Common myeloid progenitor, CD34-positive (primary cell): Measurements from ENCODE around the gene PUS10.
A peak's percentile ranks its signal among the peaks of the same experiment; 100 is the strongest.

Experiments used
- CTCF ChIA-PET: fragments of 350-600 bp; sonication (Branson Sonifier 250); formaldehyde crosslinking; loops from one replicate; lab custom pipeline; 2021; ENCODE audit warnings: antibody characterized with exemption; lab: Charles Lee
- POLR2A ChIA-PET: fragments of 350-600 bp; sonication (Branson Sonifier 250); formaldehyde crosslinking; loops from one replicate; lab custom pipeline; 2021; ENCODE audit warnings: antibody characterized with exemption; lab: Charles Lee
- DNase-seq, 3 donors: peaks; one replicate each; pipeline versions ENCODE4 v3.0.0 to v3.0.0-alpha.2; 2013
- H3K27ac ChIP-seq, 2 experiments: 1 replicate in 1 of 2; 2 replicates in 1 of 2; pipeline ENCODE4 v1.7.0; 2013; ENCODE audit warnings: inconsistent platforms in 2 of 2, low read length in 2 of 2, mild to moderate bottlenecking in 2 of 2, low read depth in 1 of 2, moderate library complexity in 1 of 2; ENCODE audit not compliant: severe bottlenecking in 2 of 2, insufficient read depth in 1 of 2, poor library complexity in 1 of 2
- H3K27me3 ChIP-seq, 5 experiments: replicated peaks in 2 of 5; 1 replicate in 3 of 5; 2 replicates in 2 of 5; pipeline versions ENCODE4 v1.6.1 to v1.7.0; 2013; ENCODE audit warnings: low read length in 4 of 5, mild to moderate bottlenecking in 2 of 5, moderate library complexity in 2 of 5, inconsistent platforms in 1 of 5; ENCODE audit not compliant: insufficient read depth in 5 of 5, control insufficient read depth in 4 of 5
- H3K36me3 ChIP-seq, 4 experiments: 1 replicate in 2 of 4; 2 replicates in 2 of 4; pipeline versions ENCODE4 v1.6.1 to v1.7.0; 2013; ENCODE audit warnings: low read length in 3 of 4, control low read depth in 1 of 4, mild to moderate bottlenecking in 1 of 4; ENCODE audit not compliant: control insufficient read depth in 4 of 4, insufficient read depth in 4 of 4
- H3K4me1 ChIP-seq, 4 experiments: 1 replicate in 3 of 4; 2 replicates in 1 of 4; pipeline versions ENCODE4 v1.6.1 to v1.7.1; 2013; ENCODE audit warnings: low read length in 3 of 4, mild to moderate bottlenecking in 3 of 4, control low read depth in 1 of 4, inconsistent platforms in 1 of 4, moderate library complexity in 1 of 4; ENCODE audit not compliant: control insufficient read depth in 4 of 4, insufficient read depth in 4 of 4; ENCODE audit errors: control extremely low read depth in 1 of 4
- H3K4me3 ChIP-seq, 7 experiments: 1 replicate in 4 of 7; 2 replicates in 3 of 7; pipeline versions ENCODE4 v1.5.1 to v1.7.0; 2013; ENCODE audit warnings: mild to moderate bottlenecking in 7 of 7, low read length in 6 of 7, moderate library complexity in 6 of 7, inconsistent platforms in 2 of 7, low read depth in 2 of 7, control low read depth in 1 of 7; ENCODE audit not compliant: insufficient read depth in 4 of 7, control insufficient read depth in 1 of 7; ENCODE audit errors: extremely low read depth in 1 of 7
- H3K9me3 ChIP-seq, 5 experiments: 1 replicate in 4 of 5; 2 replicates in 1 of 5; pipeline versions ENCODE4 v1.6.1 to v1.7.1; 2013; ENCODE audit warnings: low read length in 4 of 5, mild to moderate bottlenecking in 2 of 5, inconsistent platforms in 1 of 5, low read depth in 1 of 5, moderate library complexity in 1 of 5; ENCODE audit not compliant: control insufficient read depth in 4 of 5, insufficient read depth in 2 of 5; ENCODE audit errors: control extremely low read depth in 1 of 5
- WGBS: methylation state at CpG from one replicate; pipeline ENCODE4 v1.1.5; 2013; ENCODE audit not compliant: insufficient coverage; 5-methylcytosine and 5-hydroxymethylcytosine counted together

PUS10 gene

GRCh38 chr2:61021228-61021660 is 3.2 kb upstream of the PUS10 start:
- ChIA-PET CTCF (interaction anchor here (1.9 kb wide), 1 partner anchor 13 kb away, joined by 4 read pairs; no protein-coding TSS in a partner anchor), POLR2A (no interaction called here)
- Histone ChIP-seq H3K27ac (no peak overlapping the region), H3K4me1 (peaks cover 8 to 23% (median 19%) of the 10 kb centered on the region in 4 experiments), H3K4me3 (no peak overlapping the region), H3K27me3 (no peaks in the 10 kb centered on the region), H3K36me3 (peaks cover 4 to 22% (median 14%) of the 10 kb centered on the region in 4 experiments), H3K9me3 (peaks cover 0 to 13% (median 5%) of the 10 kb centered on the region in 5 experiments)
- WGBS = 98% methylated on average over 6 of the region's 6 CpGs
- no peak for DNase-seq

- Histone ChIP-seq H3K4me3 (peak overlapping the region in 6 of 7 experiments; percentile 83 to 99 (median 97)), H3K9me3 (peaks cover 0 to 13% (median 5%) of the 10 kb centered on the region in 5 experiments), H3K27ac (peak overlapping the region; percentile 89 to 94), H3K27me3 (no peaks in the 10 kb centered on the region), H3K4me1 (peaks cover 10 to 27% (median 23%) of the 10 kb centered on the region in 4 experiments), H3K36me3 (peaks cover 0 to 21% (median 13%) of the 10 kb centered on the region in 4 experiments)
- WGBS = no CpG with 5 or more reads among the region's 6 CpGs
- ChIA-PET POLR2A (no interaction called here), CTCF (no interaction called here)
- DNase-seq = no peak
Measured at GRCh38 chr2:61018798-61019197, 743 bp upstream of the PUS10 start.

- H3K27ac ChIP-seq = peak overlapping the region; percentile 89 to 94
- H3K27me3 ChIP-seq = no peaks in the 10 kb centered on the region
- peaks cover 0 to 13% (median 5%) of the 10 kb centered on the region in 5 experiments for H3K9me3 ChIP-seq
- 0% methylated on average over 5 of the region's 7 CpGs for WGBS
- no peak for DNase-seq
- H3K4me1 ChIP-seq = peaks cover 10 to 27% (median 23%) of the 10 kb centered on the region in 4 experiments
- ChIA-PET POLR2A (interaction anchor here (0.6 to 1.2 kb wide), 2 partner anchors 48 to 103 kb away, joined by 3 to 5 read pairs; partner anchors contain the start of gene SANBR), CTCF (interaction anchor here (1.0 kb wide), 1 partner anchor 20 kb away, joined by 3 read pairs; no protein-coding TSS in a partner anchor)
- H3K36me3 ChIP-seq = peaks cover 0 to 21% (median 12%) of the 10 kb centered on the region in 4 experiments
- H3K4me3 ChIP-seq = peak overlapping the region; percentile 83 to 99 (median 95)
Measured at GRCh38 chr2:61018318-61018755, 282 bp upstream of the PUS10 start.

DNA sequence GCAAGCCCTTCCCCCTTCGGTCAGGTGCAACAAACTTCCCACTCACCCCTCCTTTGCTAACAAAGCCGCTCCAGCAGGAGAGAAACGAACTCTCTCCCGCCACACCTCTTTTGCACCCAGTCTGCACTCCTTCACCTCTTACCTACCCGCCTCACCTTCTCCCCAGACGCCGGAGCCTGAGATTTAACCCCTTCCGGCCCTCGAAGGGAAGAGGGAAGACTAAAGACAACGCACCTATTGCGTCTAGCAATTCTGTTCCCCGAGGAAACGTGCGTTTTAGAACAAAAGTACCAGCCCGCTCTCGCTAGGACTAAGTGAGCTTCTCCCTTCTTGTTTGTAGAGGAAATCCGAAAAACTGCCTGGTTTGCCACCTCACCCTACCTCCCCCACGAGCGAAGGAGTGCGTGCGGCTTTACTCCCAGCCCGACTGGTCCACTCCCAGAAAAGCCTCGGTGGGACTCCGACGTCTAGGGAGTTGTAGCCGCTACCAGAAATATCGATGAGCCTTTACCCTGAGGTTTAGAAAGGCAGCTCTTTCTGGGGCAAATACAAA is 976 bp downstream of the PUS10 start:
- peaks cover 0 to 7% (median under 1%) of the 10 kb centered on the region in 5 experiments for H3K9me3 ChIP-seq
- ChIA-PET CTCF (interaction anchor here (1.0 to 1.3 kb wide), 2 partner anchors 18 to 260 kb away, joined by 3 read pairs; no protein-coding TSS in a partner anchor), POLR2A (interaction anchor here (0.6 to 1.2 kb wide), 4 partner anchors 49 to 464 kb away, joined by 3 to 5 read pairs (median 4); partner anchors contain the start of genes BCL11A and SANBR)
- peaks cover 10 to 32% (median 23%) of the 10 kb centered on the region in 4 experiments for H3K4me1 ChIP-seq
- WGBS = under 1% methylated on average over 27 of the region's 27 CpGs
- H3K36me3 ChIP-seq = peaks cover 0 to 14% (median 7%) of the 10 kb centered on the region in 4 experiments
- H3K27me3 ChIP-seq = no peaks in the 10 kb centered on the region
- DNase-seq = peak; percentile 80 to 89 (median 84)
- peak overlapping the region; percentile 89 to 94 for H3K27ac ChIP-seq
- H3K4me3 ChIP-seq = peak overlapping the region; percentile 83 to 99 (median 95)

DNA sequence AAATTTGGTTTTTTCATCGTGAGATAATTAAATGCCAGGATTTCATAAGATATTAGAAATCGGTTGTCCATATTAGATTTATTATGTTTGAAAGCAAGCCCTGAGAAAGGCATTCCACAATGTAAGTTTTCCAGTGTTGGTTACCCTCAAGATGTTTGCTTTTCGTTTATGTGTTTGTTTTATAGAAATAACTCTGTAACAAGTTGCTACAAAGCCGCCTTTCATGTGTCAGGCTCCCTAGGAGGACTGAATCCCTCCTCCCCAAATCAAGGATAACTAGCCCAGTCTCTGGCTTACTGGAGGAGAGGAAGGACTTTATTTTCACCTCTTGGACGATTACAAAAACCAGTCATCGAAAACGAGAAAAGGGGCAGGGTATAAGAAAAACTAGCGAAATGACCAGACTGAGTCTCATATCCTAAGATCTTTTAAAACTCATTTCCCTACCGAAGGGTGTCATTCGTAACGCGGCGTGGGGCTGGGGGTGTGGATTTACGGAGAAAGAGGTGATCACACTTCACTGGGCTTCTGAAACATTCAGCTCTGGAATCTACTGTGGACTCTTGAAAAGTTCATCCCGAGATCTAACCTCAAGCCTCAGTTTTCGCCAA is 1.6 kb downstream of the PUS10 start:
- ChIA-PET CTCF (interaction anchor here (1.3 to 1.4 kb wide), 2 partner anchors 11 to 259 kb away, joined by 3 read pairs; no protein-coding TSS in a partner anchor), POLR2A (interaction anchor here (0.6 to 0.7 kb wide), 2 partner anchors 24 to 463 kb away, joined by 3 to 4 read pairs; partner anchors contain the start of gene BCL11A)
- peaks cover 0 to 5% (median 0%) of the 10 kb centered on the region in 5 experiments for H3K9me3 ChIP-seq
- peak in 2 of 3 donors; percentile 29 to 50 for DNase-seq
- H3K4me1 ChIP-seq = peaks cover 10 to 36% (median 23%) of the 10 kb centered on the region in 4 experiments
- WGBS = 3% methylated on average over 6 of the region's 16 CpGs
- H3K36me3 ChIP-seq = peaks cover 0 to 14% (median 4%) of the 10 kb centered on the region in 4 experiments
- peak overlapping the region; percentile 83 to 99 (median 95) for H3K4me3 ChIP-seq
- peak overlapping the region; percentile 89 to 94 for H3K27ac ChIP-seq
- H3K27me3 ChIP-seq = no peaks in the 10 kb centered on the region

- H3K4me3 ChIP-seq = peak overlapping the region in 6 of 7 experiments; percentile 83 to 99 (median 97)
- no CpG with 5 or more reads among the region's 2 CpGs for WGBS
- no peaks in the 10 kb centered on the region for H3K27me3 ChIP-seq
- H3K9me3 ChIP-seq = no peaks in the 10 kb centered on the region
- no peak for DNase-seq
- POLR2A ChIA-PET = interaction anchor here (0.7 kb wide), 1 partner anchor 25 kb away, joined by 3 read pairs; no protein-coding TSS in a partner anchor
- peak overlapping the region in 1 of 2 experiments; percentile 94 for H3K27ac ChIP-seq
- CTCF ChIA-PET = interaction anchor here (1.4 kb wide), 1 partner anchor 10 kb away, joined by 3 read pairs; no protein-coding TSS in a partner anchor
- peaks cover 0 to 8% (median 1%) of the 10 kb centered on the region in 4 experiments for H3K36me3 ChIP-seq
- H3K4me1 ChIP-seq = peaks cover 10 to 36% (median 23%) of the 10 kb centered on the region in 4 experiments
Measured at GRCh38 chr2:61015976-61016375, 2.1 kb downstream of the PUS10 start.
